Ishikawa (cell line): ENCODE results near the gene NEDD4L.

Source experiments
- CEBPB ChIP-seq: IDR thresholded peaks from 2 replicates; pipeline ENCODE4 v1.6.1; 2012
- CREB1 ChIP-seq: IDR thresholded peaks from 2 replicates; pipeline ENCODE4 v1.6.1; 2012; ENCODE audit warnings: low read depth
- EGR1 ChIP-seq: IDR thresholded peaks from 2 replicates; pipeline ENCODE4 v1.6.1; 2012
- EP300 ChIP-seq: IDR thresholded peaks from 2 replicates; pipeline ENCODE4 v1.6.1; 2012; ENCODE audit warnings: borderline replicate concordance
- FOXM1 ChIP-seq: IDR thresholded peaks from 2 replicates; pipeline ENCODE4 v1.6.1; 2012; ENCODE audit warnings: low read depth, borderline replicate concordance
- MAX ChIP-seq: IDR thresholded peaks from 2 replicates; pipeline ENCODE4 v1.6.1; 2012
- NFIC ChIP-seq: IDR thresholded peaks from 2 replicates; pipeline ENCODE4 v1.6.1; 2012
- RAD21 ChIP-seq: IDR thresholded peaks from 2 replicates; pipeline ENCODE4 v1.6.1; 2012; ENCODE audit warnings: low read depth
- TAF1 ChIP-seq: IDR thresholded peaks from 2 replicates; pipeline ENCODE4 v1.6.1; 2012; ENCODE audit warnings: low read depth, mild to moderate bottlenecking
- TCF12 ChIP-seq: IDR thresholded peaks from 2 replicates; pipeline ENCODE4 v1.6.1; 2012; ENCODE audit warnings: low read depth
- TEAD4 ChIP-seq: IDR thresholded peaks from 2 replicates; pipeline ENCODE4 v1.6.1; 2012
- USF1 ChIP-seq: IDR thresholded peaks from 2 replicates; pipeline ENCODE4 v1.6.1; 2012
- YY1 ChIP-seq: IDR thresholded peaks from 2 replicates; pipeline ENCODE4 v1.6.1; 2012; ENCODE audit warnings: low read depth
- ZBTB7A ChIP-seq: IDR thresholded peaks from 2 replicates; pipeline ENCODE4 v1.6.1; 2012; ENCODE audit warnings: low read depth
- TF ChIP-seq, protein P1 (sequence below): IDR thresholded peaks from 2 replicates; pipeline ENCODE4 v1.6.1; 2012; ENCODE audit warnings: low read depth, mild to moderate bottlenecking

Gene NEDD4L

DNA sequence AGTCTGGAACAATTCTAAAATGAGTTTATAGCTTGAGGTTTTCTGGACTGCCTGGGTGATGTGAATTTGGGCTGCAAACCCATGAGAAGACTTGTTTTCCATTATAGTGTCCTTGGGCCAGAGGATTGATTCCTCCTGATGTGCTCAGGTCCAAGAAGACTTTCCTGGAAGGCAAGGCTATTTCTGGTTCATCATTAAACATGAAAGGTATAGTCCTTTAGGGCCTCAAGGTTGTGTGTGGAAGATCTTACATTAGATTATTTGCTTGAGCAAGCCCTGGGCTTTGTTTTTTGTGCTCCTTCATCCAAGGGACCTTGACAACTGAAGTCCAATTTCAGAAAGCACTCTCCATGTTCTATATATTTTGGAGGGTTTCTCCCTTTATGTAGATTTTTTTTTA lies 26.8 kb upstream of the NEDD4L start:
- no peak for TF ChIP-seq TAF1
- TF ChIP-seq EGR1: no peak
- no peak for TF ChIP-seq TCF12
- TF ChIP-seq, protein P1, sequence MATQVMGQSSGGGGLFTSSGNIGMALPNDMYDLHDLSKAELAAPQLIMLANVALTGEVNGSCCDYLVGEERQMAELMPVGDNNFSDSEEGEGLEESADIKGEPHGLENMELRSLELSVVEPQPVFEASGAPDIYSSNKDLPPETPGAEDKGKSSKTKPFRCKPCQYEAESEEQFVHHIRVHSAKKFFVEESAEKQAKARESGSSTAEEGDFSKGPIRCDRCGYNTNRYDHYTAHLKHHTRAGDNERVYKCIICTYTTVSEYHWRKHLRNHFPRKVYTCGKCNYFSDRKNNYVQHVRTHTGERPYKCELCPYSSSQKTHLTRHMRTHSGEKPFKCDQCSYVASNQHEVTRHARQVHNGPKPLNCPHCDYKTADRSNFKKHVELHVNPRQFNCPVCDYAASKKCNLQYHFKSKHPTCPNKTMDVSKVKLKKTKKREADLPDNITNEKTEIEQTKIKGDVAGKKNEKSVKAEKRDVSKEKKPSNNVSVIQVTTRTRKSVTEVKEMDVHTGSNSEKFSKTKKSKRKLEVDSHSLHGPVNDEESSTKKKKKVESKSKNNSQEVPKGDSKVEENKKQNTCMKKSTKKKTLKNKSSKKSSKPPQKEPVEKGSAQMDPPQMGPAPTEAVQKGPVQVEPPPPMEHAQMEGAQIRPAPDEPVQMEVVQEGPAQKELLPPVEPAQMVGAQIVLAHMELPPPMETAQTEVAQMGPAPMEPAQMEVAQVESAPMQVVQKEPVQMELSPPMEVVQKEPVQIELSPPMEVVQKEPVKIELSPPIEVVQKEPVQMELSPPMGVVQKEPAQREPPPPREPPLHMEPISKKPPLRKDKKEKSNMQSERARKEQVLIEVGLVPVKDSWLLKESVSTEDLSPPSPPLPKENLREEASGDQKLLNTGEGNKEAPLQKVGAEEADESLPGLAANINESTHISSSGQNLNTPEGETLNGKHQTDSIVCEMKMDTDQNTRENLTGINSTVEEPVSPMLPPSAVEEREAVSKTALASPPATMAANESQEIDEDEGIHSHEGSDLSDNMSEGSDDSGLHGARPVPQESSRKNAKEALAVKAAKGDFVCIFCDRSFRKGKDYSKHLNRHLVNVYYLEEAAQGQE: no peak

- no peak for TF ChIP-seq TCF12
- TF ChIP-seq MAX: no peak
These were observed 23.4 kb upstream of the NEDD4L start for GRCh38 chr18:58020567-58021107.

DNA sequence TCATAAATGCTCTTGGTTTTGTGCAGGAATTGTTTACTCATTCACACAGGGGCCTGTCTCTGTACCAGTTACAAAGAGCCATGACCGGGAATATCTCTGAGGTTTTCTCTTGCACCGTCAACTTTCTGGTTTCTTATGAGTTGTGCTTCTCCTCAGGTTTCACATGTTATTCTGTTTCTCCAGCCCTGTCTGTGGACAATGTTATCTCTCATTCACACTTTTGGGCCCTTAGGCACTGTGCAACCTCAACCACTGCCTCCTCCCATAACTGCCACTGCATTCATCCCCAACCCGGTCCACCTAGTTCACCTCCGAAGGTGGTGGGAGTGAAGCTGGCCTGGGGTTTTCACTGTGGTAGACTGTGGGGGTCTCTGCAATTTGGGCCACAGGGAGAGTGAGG lies 22.5 kb upstream of the NEDD4L start:
- TF ChIP-seq TAF1 (no peak), EP300 (no peak), FOXM1 (no peak), CREB1 (no peak), MAX (no peak), RAD21 (no peak), TEAD4 (no peak), YY1 (no peak), EGR1 (no peak), ZBTB7A (no peak), CEBPB (no peak), TCF12 (no peak), NFIC (no peak), USF1 (no peak)
- TF ChIP-seq, protein P1: no peak

DNA sequence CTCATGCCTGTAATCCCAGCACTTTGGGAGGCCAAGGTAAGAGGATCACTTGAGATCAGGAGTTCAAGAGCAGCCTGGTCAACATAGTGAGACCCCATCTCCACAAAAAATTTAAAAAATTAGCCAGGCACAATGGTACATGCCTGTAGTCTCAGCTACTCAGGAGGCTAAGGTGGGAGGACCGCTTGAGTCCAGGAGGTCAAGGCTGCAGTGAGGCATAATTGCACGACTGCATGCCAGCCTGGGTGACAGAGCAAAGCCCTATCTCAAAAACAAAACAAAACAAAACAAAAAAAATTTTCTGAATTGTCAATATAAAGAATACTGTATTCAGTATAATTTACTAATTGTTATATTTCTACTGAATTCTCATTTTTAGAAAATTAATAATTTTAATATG lies 20.9 kb upstream of the NEDD4L start:
- TF ChIP-seq TAF1 (no peak), TEAD4 (no peak), YY1 (no peak), EP300 (no peak), TCF12 (no peak), MAX (no peak), FOXM1 (no peak), CREB1 (no peak), EGR1 (no peak), RAD21 (no peak), USF1 (no peak), NFIC (no peak), CEBPB (no peak), ZBTB7A (no peak)
- TF ChIP-seq, protein P1: no peak

DNA sequence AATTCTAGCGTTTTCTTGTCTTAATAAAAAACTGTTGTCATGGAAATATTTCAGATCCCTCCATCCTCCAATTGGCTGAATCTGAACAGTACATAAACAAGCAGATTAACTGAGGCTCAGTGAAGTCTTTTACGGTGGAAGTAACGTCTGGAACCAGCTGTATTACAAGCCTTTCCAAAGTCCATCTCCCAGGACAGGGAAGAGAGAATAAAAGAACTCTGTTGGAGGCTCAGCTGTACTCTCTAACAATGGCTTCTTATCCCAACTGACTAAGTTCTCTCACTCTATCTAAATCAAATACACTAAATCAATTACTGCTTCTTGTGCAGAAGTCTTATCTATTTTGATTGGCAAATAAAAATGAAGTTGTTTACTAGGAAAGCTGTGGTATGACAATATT lies 19.9 kb upstream of the NEDD4L start:
- TF ChIP-seq EGR1 (no peak), EP300 (no peak), TEAD4 (no peak), TAF1 (no peak), CEBPB (no peak), RAD21 (no peak), CREB1 (no peak)
- TF ChIP-seq, protein P1: no peak
